Cardiac septum (tissue), 1 donor: ENCODE measurements around the gene UNCX. TPM values are rescaled to one million over a fixed set of nuclear protein-coding genes. Genes with fewer than 3 reads are reported as not detected.
"Not testable (repeated sequence)": the region's sequence is repeated elsewhere in the genome, so short reads cannot be mapped to it uniquely, and the experiment has no call there.

Experiments
- DNase-seq: peaks from one replicate; pipeline ENCODE4 v3.0.0-alpha.2; 2020; ENCODE audit warnings: low spot score
- intact Hi-C: fragments of 100-400 bp; cut with DNase I; formaldehyde crosslinking; loops from one replicate; pipeline ENCODE4 v1.14.0; 2022
- total RNA-seq: library from RNA; stranded (reverse); fragmentation: NEBNext Ultra II Directional; extraction: Animal tissue kit (Norgen Biotek cat#: 25700); gene quantifications from one replicate; pipeline ENCODE4 v1.2.1, GENCODE V29; 2021
- donor health status: DM: no; HTN: no; CAD: no.

The UNCX gene
- total RNA-seq, 1 donor from 2014 or later = not detected

- intact Hi-C loops = no loop called here
- no peak for DNase-seq
Observed at GRCh38 chr7:1211611-1212010, 21.1 kb upstream of the UNCX start.

GRCh38 chr7:1212025-1212424 is 20.6 kb upstream of the UNCX start:
- DNase-seq, intact Hi-C loops: not testable (repeated sequence)

- intact Hi-C loops = no loop called here
- DNase-seq = no peak
Observed at GRCh38 chr7:1214516-1214915, 18.2 kb upstream of the UNCX start.

GRCh38 chr7:1218541-1219165 is 14.0 kb upstream of the UNCX start:
- intact Hi-C loops = no loop called here
- no peak for DNase-seq

- intact Hi-C loops = no loop called here
Observed at GRCh38 chr7:1219498-1219897, 13.2 kb upstream of the UNCX start.

GRCh38 chr7:1220000-1220726 is 12.5 kb upstream of the UNCX start:
- DNase-seq = no peak
- intact Hi-C loops = loop anchor here (10.0 kb wide), 1 partner anchor 215 kb away; no protein-coding TSS in a partner anchor

More at GRCh38 chr7:1219498-1219897, 13.2 kb upstream of the UNCX start:
- DNase-seq = no peak

- intact Hi-C loops = loop anchor here (10.0 kb wide), 1 partner anchor 214 kb away; no protein-coding TSS in a partner anchor
Observed at GRCh38 chr7:1220977-1221745, 11.5 kb upstream of the UNCX start.

GRCh38 chr7:1223196-1223981 is 9.3 kb upstream of the UNCX start:
- no peak for DNase-seq
- intact Hi-C loops = loop anchor here (10.0 kb wide), 1 partner anchor 211 kb away; no protein-coding TSS in a partner anchor

More at GRCh38 chr7:1220977-1221745, 11.5 kb upstream of the UNCX start:
- DNase-seq = no peak

GRCh38 chr7:1224086-1224716 is 8.5 kb upstream of the UNCX start:
- no peak for DNase-seq
- intact Hi-C loops = loop anchor here (2.0 to 10.0 kb wide), 2 partner anchors 211 to 251 kb away; no protein-coding TSS in a partner anchor

- DNase-seq = no peak
- intact Hi-C loops = loop anchor here (2.0 to 10.0 kb wide), 3 partner anchors 187 to 250 kb away; no protein-coding TSS in a partner anchor
Observed at GRCh38 chr7:1225030-1225429, 7.6 kb upstream of the UNCX start.

- no peak for DNase-seq
- intact Hi-C loops = loop anchor here (2.0 to 10.0 kb wide), 3 partner anchors 187 to 249 kb away; no protein-coding TSS in a partner anchor
Observed at GRCh38 chr7:1225441-1226185, 7.1 kb upstream of the UNCX start.

- no peak for DNase-seq
- intact Hi-C loops = loop anchor here (5.0 to 10.0 kb wide), 2 partner anchors 186 to 208 kb away; no protein-coding TSS in a partner anchor
Observed at GRCh38 chr7:1226186-1226901, 6.3 kb upstream of the UNCX start.

GRCh38 chr7:1227071-1227804 is 5.4 kb upstream of the UNCX start:
- intact Hi-C loops = loop anchor here (5.0 to 10.0 kb wide), 2 partner anchors 185 to 208 kb away; no protein-coding TSS in a partner anchor
- no peak for DNase-seq

GRCh38 chr7:1227814-1228544 is 4.7 kb upstream of the UNCX start:
- intact Hi-C loops = loop anchor here (5.0 to 10.0 kb wide), 2 partner anchors 184 to 207 kb away; no protein-coding TSS in a partner anchor
- no peak for DNase-seq

GRCh38 chr7:1228545-1229201 is 4.0 kb upstream of the UNCX start:
- intact Hi-C loops = loop anchor here (5.0 to 10.0 kb wide), 2 partner anchors 184 to 206 kb away; no protein-coding TSS in a partner anchor
- no peak for DNase-seq
